Measurements from ENCODE around the gene LMF2.
A peak's percentile ranks its signal among the peaks of the same experiment; 100 is the strongest.

Gene LMF2

DNA sequence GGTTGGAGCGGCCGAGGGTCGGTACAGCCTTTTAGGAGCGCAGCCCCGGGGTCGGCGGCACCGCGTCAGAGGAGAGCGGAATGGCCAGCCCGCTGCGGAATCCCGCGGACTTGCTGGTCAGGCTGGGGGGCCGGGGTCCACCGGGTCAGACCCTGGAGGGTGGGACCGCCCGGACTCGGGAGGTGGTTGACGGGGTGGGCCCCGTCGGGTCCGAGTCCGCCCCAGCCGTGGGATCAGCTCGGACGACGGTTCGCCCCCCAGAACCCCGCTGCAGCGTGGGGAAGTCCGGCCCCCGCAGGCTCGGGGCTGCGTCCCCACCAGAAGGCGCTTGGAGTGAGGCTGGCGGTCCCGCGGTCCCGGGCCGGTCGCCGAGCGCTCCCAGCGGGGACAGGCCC lies 26.5 kb downstream of the LMF2 start:
- DNase-seq, result no peak

DNA sequence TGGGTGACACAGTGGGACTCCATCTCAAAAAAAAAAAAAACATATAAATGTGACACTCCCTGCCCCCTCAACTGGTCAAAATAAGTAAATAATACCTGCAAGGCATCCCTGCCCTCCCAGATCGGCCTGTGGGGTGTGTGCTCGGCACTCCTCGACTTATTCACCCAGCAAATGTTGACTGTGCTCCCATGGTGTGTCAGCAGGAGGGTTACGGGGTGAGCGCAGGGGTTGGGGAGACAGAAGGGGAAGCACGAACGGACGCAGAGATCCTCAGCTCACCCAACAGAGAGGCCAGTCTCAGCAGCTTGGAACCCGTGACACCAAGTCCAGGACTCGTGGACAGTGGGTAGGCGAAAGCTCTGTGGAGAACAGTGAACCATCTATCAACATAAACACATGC lies 27.8 kb downstream of the LMF2 start:
- no peak for DNase-seq

DNA sequence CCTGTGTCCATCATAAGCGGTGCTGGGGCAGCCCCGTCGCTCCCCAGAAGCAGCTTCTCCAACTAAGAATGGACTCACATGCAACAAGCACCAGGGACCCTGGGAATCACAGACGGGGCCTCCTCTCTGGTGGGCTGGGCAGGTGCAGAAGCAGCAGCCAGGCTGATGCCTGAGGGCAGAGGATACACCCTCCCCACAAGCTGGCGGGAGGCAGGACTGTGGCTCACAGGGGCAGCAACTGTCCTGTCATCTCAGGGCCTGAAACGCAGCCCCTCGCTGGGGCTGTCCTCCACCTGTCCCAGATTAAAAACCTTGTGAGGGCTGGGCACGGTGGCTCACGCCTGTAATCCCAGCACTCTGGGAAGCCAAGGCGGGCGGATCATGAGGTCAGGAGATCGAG lies 29.6 kb downstream of the LMF2 start:
- DNase-seq, result no peak

- no peak for DNase-seq
These were observed 30.6 kb downstream of the LMF2 start for GRCh38 chr22:50476868-50477267.

DNA sequence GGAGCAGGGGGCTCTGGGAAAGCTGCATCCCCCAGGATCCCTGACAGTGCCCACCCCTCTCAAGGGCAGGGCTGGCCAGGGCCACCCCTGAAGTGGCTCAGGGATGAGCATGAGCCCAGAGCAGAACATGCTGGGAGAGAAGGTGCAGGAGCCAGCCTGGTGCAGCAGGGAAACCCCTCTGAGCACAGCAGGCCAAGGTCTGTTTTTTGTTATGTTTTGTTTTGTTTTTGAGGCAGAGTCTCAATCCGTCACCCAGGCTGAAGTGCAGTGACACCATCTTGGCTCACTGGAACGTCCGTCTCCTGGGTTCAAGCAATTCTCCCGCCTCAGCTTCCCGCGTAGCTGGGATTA lies 31.9 kb downstream of the LMF2 start:
- DNase-seq, result no peak

GRCh38 chr22:50474710-50475651 lies 32.5 kb downstream of the LMF2 start, which contains the start of gene SBF1:
Gene SBF1, minus strand, starts transcription at chr22:50475035. Its CDS starts 195 bp downstream, at chr22:50474840.
- DNase-seq, result peak; percentile 83

GRCh38 chr22:50473855-50474671 lies 33.4 kb downstream of the LMF2 start:
- DNase-seq, result peak; percentile 24

DNA sequence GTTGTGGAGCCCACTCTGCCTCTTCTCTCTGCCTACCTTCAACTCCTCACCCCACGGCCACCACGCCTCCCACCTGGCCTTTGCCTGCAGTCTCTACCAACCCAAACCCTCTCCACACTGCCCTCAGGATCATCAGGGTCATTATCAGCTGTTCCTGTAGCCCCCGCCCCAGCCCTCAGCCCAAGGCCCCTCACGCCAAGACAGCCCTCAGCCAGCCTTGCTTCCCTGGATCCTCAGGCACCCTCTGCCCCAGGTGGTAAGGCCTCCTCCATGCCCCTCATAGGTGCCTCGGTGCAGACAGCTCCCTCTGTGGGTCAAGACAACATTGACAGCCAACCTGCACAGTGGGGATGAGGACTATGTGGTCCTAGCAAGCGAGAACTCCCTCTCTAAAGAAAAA lies 34.4 kb downstream of the LMF2 start:
- DNase-seq, result no peak

DNA sequence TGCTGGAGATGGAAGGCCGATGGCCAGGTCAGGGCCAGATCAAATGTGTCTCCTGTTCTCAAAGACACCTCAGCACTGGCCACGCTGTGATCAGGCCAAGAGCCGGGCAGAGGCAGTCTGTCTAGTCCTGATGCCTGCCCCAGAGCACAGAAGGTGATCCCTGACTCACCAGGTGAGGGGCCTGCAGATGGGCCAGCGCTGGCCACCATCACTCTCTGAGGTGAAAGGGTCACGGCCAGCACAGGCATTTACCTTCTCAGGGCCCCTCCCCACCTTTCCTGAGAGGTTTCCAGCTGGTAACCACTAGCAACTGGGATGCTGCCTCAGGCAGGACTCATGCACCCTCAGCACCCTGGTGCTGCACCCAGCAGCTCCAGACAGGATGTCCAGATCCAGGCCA lies 35.5 kb downstream of the LMF2 start:
- DNase-seq, result no peak

DNA sequence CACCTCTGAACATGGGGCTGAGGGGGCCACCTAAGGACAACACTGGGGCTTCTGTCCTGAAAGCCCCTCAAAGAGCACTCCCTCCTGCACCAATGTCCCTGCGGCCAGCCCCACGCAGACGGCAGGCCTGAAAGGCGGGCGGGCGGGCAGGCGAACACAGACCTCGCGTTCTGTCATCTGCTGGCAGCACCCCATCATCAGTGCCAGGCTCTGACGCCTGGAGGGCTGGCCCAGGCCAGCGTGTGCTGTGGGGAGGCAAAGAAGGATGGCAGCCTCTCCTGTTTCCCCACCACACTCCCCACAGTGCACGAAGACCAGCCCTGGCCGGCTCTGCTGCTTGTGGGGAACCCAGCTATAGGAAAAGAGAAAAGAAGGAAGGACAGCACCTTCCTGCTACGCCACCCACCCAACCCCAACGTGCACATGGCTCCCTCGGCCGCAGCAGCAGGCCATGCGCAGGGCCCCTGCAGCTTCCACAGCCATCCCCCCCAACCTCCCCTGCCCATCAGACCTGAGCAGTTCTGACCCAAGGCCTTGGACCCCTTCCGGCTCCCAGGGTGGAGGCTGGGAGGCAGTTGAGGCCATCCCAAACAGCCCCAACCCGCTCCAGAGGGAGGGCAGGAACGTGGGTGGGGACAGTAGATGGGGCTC lies 36.2 kb downstream of the LMF2 start:
- DNase-seq, result no peak

GRCh38 chr22:50470491-50470890 lies 37.0 kb downstream of the LMF2 start:
- DNase-seq, result no peak

DNA sequence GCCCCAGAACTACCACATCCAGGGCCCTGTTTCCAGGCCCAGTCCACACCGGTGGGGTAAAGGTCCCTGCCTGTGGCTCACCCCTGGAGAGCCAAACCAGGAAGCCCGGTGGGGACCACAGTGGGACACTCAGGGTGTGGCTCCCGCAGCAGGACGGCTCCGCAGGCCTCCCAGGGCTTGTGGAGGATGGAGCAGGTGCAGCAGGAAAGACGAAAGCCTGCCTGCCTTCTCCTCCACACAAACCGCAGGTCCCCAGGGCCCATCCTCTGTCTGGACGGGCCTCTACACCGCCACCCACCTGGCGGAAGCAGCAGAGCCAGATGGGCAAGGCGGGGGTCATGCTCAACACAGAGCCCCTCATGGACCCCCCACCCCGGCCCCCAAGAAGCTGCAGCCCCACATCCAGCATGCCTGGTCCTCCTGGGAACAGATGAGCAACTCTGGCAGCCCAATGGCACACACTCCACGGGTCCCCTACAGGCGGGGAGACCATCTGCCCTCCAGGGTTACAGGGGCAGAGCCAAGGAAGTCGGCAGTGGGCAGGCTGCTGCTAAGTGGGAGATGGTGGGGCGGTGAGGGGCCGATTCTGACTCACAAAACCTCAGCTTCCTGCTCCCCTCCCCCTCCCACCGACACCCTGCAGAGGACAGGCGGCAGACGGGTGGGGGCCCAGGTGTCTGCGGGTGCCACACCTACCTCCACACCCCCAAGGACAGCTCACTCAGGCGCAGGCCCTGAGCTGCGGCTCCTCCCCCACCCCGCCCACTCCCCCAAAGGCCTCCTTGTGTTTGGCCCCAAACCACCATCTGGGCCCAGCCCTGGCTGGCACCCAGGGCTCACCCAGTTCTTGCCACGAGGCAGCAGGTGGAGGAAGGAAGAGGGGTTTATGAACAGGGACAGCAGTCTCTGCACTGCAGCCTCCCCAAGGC lies 37.9 kb downstream of the LMF2 start:
- DNase-seq, result no peak

GRCh38 chr22:50468626-50469025 lies 38.9 kb downstream of the LMF2 start:
- DNase-seq, result no peak

DNA sequence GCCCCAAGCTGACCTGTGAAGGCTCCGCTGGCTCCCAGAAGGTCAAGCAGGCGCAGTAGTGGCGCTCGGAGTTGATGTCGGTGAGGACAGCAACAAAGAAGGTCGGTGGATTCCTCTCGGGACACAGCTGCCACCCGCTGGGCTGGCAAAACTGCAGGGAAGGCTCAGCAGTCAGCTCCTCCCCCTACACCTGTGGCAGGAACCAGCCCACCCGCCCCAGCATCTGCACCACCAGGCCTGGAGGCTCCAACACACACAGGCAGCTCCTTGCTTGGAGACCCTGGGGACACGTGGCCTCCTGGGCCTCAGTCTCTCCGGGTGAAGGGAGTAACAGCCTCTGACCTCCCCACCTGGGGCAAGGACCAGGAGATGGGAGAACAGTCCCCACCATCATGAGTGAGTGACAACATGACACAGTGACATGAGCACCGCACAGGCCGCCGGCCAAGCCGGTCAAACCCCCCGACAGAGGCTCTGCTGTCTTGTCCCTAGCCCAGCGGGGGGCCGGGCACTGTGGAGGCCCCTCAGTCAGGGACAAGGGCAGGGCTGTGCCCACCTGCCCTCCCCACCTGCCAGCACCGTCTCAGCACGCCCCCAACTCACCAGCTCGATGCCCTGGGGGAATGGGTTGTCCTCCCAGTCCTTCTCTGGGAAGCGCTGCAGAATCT lies 39.6 kb downstream of the LMF2 start:
- no peak for DNase-seq

DNA sequence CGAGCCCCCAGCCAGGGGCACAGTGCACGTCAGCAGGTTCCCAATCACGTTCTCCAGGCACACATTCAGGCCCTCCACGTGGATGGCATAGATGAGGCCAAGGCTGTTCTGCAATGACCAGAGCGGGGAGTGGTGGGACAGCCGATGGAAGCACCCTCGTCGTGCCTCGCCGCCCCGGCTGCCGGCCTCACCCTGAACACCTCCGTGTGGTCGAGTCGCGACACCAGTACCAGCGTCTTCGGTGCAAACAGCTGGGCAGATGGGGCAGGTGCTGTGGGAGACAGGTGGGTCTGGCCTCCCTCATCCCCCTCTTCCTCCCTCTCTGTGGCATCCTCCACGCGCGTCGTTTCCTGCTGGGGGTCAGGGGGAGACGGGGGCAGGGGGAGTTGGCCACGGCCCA lies 40.2 kb downstream of the LMF2 start:
- no peak for DNase-seq

- no peak for DNase-seq
These were observed 42.2 kb downstream of the LMF2 start for GRCh38 chr22:50465066-50465930.

DNA sequence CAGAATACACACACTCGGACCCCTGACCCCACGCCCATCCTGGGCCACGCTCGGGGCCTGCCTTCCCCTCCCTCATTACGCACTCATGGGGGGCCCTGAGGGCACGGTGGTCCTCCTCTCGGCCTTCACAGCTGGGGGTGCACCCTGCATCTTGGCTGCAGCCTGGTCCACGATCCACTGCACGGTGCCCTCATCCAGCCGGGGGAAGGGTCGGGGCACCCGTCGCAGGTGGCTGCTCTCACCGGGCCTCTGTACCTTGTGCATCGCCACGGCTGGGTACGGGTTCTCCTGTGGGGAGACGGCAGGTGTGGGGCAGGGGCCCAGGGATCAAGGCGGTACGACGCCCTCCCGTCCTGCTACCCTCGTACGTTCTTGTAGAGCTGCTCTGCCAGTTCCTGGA lies 43.1 kb downstream of the LMF2 start:
- no peak for DNase-seq

GRCh38 chr22:50463188-50463900 lies 44.2 kb downstream of the LMF2 start:
- DNase-seq, result no peak

- DNase-seq, result no peak
These were observed 45.4 kb downstream of the LMF2 start for GRCh38 chr22:50461979-50462540.

GRCh38 chr22:50461536-50461935 lies 46.0 kb downstream of the LMF2 start:
- no peak for DNase-seq
